Sigmoid colon (tissue), 7 donors: ENCODE data around the gene FAM221A. TPM values are rescaled to one million over a fixed set of nuclear protein-coding genes. Genes with fewer than 3 reads are reported as not detected.
A peak's percentile ranks its signal among the peaks of the same experiment; 100 is the strongest.

ENCODE experiments used
- DNase-seq: peaks from one replicate; pipeline ENCODE4 v3.0.0-alpha.2; 2019
- H3K27ac ChIP-seq, 4 donors: fragments of 200-600 bp; sonication (generic); one replicate each; pipeline ENCODE4 v1.5.1; 2016 to 2019; ENCODE audit warnings: mild to moderate bottlenecking in 1 of 4
- H3K27me3 ChIP-seq, 3 donors: fragments of 200-600 bp; sonication (generic); one replicate each; pipeline ENCODE4 v1.5.1; 2019; ENCODE audit warnings: mild to moderate bottlenecking in 1 of 3
- H3K36me3 ChIP-seq, 4 donors: fragments of 200-600 bp; sonication (generic); one replicate each; pipeline ENCODE4 v1.5.1; 2016 to 2019
- H3K4me1 ChIP-seq, 4 donors: fragments of 200-600 bp; sonication (generic); one replicate each; pipeline ENCODE4 v1.5.1; 2017 to 2019
- H3K4me3 ChIP-seq, 4 donors: fragments of 200-600 bp; sonication (generic); one replicate each; pipeline ENCODE4 v1.5.1; 2017 to 2019; ENCODE audit warnings: mild to moderate bottlenecking in 2 of 4, moderate library complexity in 1 of 4
- H3K9me3 ChIP-seq, 4 donors: fragments of 200-600 bp in 3 of 4; sonication (generic) in 3 of 4; one replicate each; pipeline versions ENCODE4 v1.5.1 to v1.6.1; 2013 to 2019
- EP300 ChIP-seq, 4 donors: sonication (generic); formaldehyde crosslinking; IDR thresholded peaks; one replicate each; pipeline ENCODE4 v1.6.1; 2017; ENCODE audit warnings: antibody characterized with exemption in 4 of 4
- POLR2A ChIP-seq, 2 donors: fragments of 450-650 bp; IDR thresholded peaks; one replicate each; pipeline ENCODE4 v1.6.1; 2016; ENCODE audit warnings: antibody characterized with exemption in 2 of 2, mild to moderate bottlenecking in 2 of 2, moderate library complexity in 2 of 2
- POLR2AphosphoS5 ChIP-seq, 4 donors: sonication (generic); formaldehyde crosslinking; IDR thresholded peaks; one replicate each; pipeline ENCODE4 v1.6.1; 2017; ENCODE audit warnings: antibody characterized with exemption in 4 of 4
- WGBS, 2 donors: extraction: QIAGEN DNeasy Blood & Tissue Kit; methylation state at CpG; one replicate each; pipeline ENCODE4 v1.1.7; 2013; 5-methylcytosine and 5-hydroxymethylcytosine counted together
- intact Hi-C: fragments of 100-400 bp; cut with DNase I; formaldehyde crosslinking; loops from one replicate; pipeline ENCODE4 v1.15.1; 2023
- polyA plus RNA-seq, 3 donors: library from polyadenylated mRNA; stranded (reverse); fragments of 200-250 nt; gene quantifications; one replicate each; pipeline ENCODE4 v1.2.3, GENCODE V29; 2013
- total RNA-seq, 4 donors: library from RNA; depleted of rRNA; stranded (reverse); fragments of >200 nt; gene quantifications; one replicate each; pipeline ENCODE4 v1.1.0, GENCODE V29; 2016
- TF ChIP-seq, protein P1 (sequence below), 4 experiments: fragments of 450-650 bp in 3 of 4; fragments of 200-600 bp in 1 of 4; IDR thresholded peaks; one replicate each; pipeline ENCODE4 v1.5.1; 2016 to 2019; ENCODE audit warnings: antibody characterized with exemption in 4 of 4, mild to moderate bottlenecking in 3 of 4, moderate library complexity in 2 of 4
- donor health status: healthy with polysubstance abuse.
- donor health status: Bipolar disorder and iron deficiency.
- donor health status: healthy.

FAM221A gene
- total and polyA plus RNA-seq, 7 donors = 8.0 to 16.3 (median 9.4) TPM

DNA sequence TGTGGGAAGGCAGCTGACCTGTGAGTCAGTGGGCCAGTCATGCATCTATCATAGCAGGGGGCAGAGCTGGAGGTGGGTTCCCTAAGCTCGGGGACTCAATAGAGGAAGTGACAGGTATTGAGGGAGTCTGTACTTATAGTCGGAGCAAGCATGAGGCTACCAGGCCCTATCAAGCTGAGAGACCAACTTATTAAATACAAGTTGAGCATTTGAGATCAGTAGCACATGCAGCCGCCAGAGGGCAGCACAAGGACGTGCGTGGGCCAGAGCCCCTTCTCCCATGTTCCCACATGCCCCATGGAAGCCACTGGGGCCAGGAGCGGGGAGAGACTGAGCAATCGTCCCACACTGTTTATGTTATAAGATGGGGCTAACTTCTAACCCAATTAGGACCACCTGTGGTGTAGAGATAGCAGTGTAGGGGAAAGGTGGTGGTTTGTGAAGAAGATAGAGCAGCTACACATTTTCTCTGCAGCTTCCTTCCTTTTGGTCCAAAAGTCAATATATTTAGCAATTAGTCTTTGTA is 17.0 kb downstream of the FAM221A start:
- H3K36me3 ChIP-seq = peaks cover 0 to 29% (median 13%) of the 10 kb centered on the region in 4 donors
- WGBS, 2 donors = 17 to 64% methylated on average over 7 of the region's 7 CpGs
- H3K9me3 ChIP-seq = no peaks in the 10 kb centered on the region
- intact Hi-C loops = no loop called here
- H3K4me1 ChIP-seq = no peaks in the 10 kb centered on the region
- no peak for TF ChIP-seq POLR2A (IDR thresholded peaks at IDR 0.05)
- TF ChIP-seq, protein P1, sequence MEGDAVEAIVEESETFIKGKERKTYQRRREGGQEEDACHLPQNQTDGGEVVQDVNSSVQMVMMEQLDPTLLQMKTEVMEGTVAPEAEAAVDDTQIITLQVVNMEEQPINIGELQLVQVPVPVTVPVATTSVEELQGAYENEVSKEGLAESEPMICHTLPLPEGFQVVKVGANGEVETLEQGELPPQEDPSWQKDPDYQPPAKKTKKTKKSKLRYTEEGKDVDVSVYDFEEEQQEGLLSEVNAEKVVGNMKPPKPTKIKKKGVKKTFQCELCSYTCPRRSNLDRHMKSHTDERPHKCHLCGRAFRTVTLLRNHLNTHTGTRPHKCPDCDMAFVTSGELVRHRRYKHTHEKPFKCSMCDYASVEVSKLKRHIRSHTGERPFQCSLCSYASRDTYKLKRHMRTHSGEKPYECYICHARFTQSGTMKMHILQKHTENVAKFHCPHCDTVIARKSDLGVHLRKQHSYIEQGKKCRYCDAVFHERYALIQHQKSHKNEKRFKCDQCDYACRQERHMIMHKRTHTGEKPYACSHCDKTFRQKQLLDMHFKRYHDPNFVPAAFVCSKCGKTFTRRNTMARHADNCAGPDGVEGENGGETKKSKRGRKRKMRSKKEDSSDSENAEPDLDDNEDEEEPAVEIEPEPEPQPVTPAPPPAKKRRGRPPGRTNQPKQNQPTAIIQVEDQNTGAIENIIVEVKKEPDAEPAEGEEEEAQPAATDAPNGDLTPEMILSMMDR (IDR thresholded peaks at IDR 0.05) = peak in 2 of 4 experiments; percentile 17 to 40
- no peak overlapping the region for H3K4me3 ChIP-seq
- no peak for DNase-seq
- no peak overlapping the region for H3K27ac ChIP-seq
- H3K27me3 ChIP-seq = no peaks in the 10 kb centered on the region

DNA sequence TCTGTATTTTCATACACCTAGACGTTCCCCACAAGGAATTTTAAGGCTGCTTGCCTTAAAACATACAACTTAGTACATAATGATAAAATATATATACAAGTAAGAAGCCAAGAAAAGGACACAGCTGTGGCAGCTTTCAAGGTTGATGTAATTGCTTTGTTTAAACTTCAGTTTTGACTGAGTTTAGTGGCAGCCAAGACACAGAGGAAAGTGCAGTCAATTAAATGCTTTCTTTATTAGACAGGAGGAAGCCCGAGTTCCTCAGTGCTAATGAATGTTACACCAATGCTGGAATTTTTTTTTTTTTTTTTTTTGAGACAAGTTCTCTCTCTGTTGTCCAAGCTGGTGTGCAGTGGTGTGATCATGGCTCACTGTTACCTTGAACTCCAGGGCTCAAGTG is 18.8 kb downstream of the FAM221A start:
- no peaks in the 10 kb centered on the region for H3K4me1 ChIP-seq
- 35 to 52% methylated on average over 2 of the region's 2 CpGs for WGBS, 2 donors
- no peaks in the 10 kb centered on the region for H3K9me3 ChIP-seq
- DNase-seq = no peak
- intact Hi-C loops = no loop called here
- no peak overlapping the region for H3K27ac ChIP-seq
- TF ChIP-seq POLR2AphosphoS5 (IDR thresholded peaks at IDR 0.05) = no peak
- TF ChIP-seq EP300 (IDR thresholded peaks at IDR 0.05) = no peak
- TF ChIP-seq POLR2A (IDR thresholded peaks at IDR 0.05) = no peak
- H3K4me3 ChIP-seq = no peak overlapping the region
- H3K36me3 ChIP-seq = peaks cover 0 to 27% (median 15%) of the 10 kb centered on the region in 4 donors
- H3K27me3 ChIP-seq = no peaks in the 10 kb centered on the region

DNA sequence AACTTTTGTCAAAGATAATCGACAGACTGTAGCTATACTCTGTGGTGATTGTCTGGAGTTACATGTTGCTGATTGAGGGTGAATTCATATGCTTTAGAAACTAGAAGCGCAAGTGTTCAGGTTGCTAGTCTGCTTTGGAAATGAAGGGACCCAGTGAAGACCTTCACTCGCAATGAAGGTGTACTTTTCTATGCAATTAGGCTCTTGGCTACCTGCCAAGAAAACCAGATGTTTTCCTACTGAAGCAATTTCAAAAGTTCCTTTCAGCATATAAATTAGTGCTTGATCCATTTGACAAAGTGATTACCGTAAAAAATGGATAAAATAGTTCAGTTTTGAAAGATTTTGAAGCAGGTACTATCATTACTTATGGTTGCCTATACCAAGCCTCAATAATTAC is 20.0 kb downstream of the FAM221A start:
- 43 to 77% methylated on average over 4 of the region's 4 CpGs for WGBS, 2 donors
- TF ChIP-seq, protein P1 (IDR thresholded peaks at IDR 0.05) = no peak
- TF ChIP-seq POLR2AphosphoS5 (IDR thresholded peaks at IDR 0.05) (no peak), EP300 (IDR thresholded peaks at IDR 0.05) (no peak), POLR2A (IDR thresholded peaks at IDR 0.05) (no peak)
- Histone ChIP-seq H3K36me3 (peaks cover 0 to 26% (median 14%) of the 10 kb centered on the region in 4 donors), H3K4me3 (no peak overlapping the region), H3K27me3 (no peaks in the 10 kb centered on the region), H3K9me3 (peaks cover 0 to under 1% (median 0%) of the 10 kb centered on the region in 4 donors), H3K27ac (no peak overlapping the region), H3K4me1 (no peaks in the 10 kb centered on the region)
- intact Hi-C loops = no loop called here
- no peak for DNase-seq

DNA sequence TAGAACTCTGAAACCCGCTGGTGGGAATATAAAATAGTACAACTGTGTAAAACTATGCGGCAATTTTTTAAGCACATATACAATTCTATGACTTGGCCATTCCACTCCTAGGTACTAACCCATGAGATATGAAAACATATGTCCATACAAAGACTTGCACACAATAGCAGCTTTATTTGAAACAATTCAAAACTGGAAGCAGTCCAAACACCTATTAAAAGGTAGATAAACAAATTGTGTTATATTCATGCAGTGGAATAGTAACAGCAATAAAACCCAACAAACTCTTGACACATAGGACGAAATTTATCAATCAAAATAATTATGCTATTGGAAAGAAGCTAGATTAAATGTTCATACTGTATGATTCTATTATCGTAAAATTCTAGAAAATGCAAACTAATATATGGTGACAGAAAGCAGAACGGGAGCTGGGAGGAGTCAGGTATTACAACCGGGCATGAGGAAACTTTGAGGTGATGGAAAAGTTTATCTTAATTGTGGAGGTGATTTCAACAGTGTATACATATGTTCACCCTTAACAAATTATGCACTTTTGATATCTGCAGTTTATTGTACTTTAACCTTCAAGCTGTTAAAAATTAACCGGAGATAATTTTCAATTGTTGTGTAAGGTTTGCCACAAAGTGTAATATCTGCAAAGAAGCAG is 29.2 kb downstream of the FAM221A start:
- peaks cover 0 to 4% (median 0%) of the 10 kb centered on the region in 4 donors for H3K4me1 ChIP-seq
- no peak overlapping the region for H3K27ac ChIP-seq
- no peak for DNase-seq
- H3K36me3 ChIP-seq = peaks cover 0 to 15% (median 0%) of the 10 kb centered on the region in 4 donors
- H3K9me3 ChIP-seq = peaks cover 0 to 5% (median 2%) of the 10 kb centered on the region in 4 donors
- no peak overlapping the region for H3K4me3 ChIP-seq
- intact Hi-C loops = no loop called here
- 19 to 69% methylated on average over 7 of the region's 7 CpGs for WGBS, 2 donors
- TF ChIP-seq POLR2AphosphoS5 (IDR thresholded peaks at IDR 0.05) (no peak), EP300 (IDR thresholded peaks at IDR 0.05) (no peak), POLR2A (IDR thresholded peaks at IDR 0.05) (no peak)
- TF ChIP-seq, protein P1 (IDR thresholded peaks at IDR 0.05) = no peak
- H3K27me3 ChIP-seq = no peaks in the 10 kb centered on the region

DNA sequence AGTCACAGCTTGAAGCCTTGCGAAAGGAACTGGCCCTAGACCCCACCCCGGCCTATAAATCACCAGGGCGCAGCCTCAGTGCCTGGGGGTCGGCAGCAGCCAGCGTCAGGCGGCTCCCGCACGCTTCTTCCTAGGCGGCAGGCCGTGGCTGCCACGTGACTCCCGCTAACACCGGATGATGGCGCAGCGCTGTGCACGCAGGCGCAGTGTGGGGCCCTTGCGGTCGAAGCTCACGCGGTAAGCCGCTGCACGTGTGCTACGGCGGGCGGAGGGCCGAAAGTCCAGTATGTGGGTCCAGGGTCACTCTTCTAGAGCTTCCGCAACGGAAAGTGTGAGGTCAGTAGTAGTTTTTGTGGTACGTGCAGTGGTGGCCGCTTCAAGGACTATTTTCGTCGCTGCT is 30.0 kb downstream of the FAM221A start, which contains the start of gene STK31:
TSS of gene STK31 (plus strand) at position 220 of the 400 bp plus-strand sequence. CDS start at position 287, 67 bp downstream.
- Histone ChIP-seq H3K27ac (no peak within 1 kb of the TSS), H3K4me3 (no peak within 1 kb of the TSS), H3K4me1 (peaks cover 0 to 4% (median 0%) of the 10 kb centered on the region in 4 donors), H3K27me3 (no peaks in the 10 kb centered on the region), H3K36me3 (peaks cover 0 to 9% (median 0%) of the 10 kb centered on the region in 4 donors), H3K9me3 (peaks cover 0 to 5% (median 2%) of the 10 kb centered on the region in 4 donors)
- WGBS, 2 donors = 95 to 96% methylated on average over 33 of the region's 33 CpGs
- no peak for DNase-seq
- intact Hi-C loops = loop anchor here (5.0 kb wide), 1 partner anchor 163 kb away; no protein-coding TSS in a partner anchor
- TF ChIP-seq POLR2AphosphoS5 (IDR thresholded peaks at IDR 0.05) (no peak), POLR2A (IDR thresholded peaks at IDR 0.05) (no peak), EP300 (IDR thresholded peaks at IDR 0.05) (no peak)
- TF ChIP-seq, protein P1 (IDR thresholded peaks at IDR 0.05) = no peak
